ENCODE results near the gene PHOSPHO2. TPM values are rescaled to one million over a fixed set of nuclear protein-coding genes. Genes with fewer than 3 reads are reported as not detected.

Gene PHOSPHO2
- polyA plus RNA-seq, 1 donor (not counting 4 experiments of a cell fraction or from before 2014, with no cell fraction given): 2.9 TPM

DNA sequence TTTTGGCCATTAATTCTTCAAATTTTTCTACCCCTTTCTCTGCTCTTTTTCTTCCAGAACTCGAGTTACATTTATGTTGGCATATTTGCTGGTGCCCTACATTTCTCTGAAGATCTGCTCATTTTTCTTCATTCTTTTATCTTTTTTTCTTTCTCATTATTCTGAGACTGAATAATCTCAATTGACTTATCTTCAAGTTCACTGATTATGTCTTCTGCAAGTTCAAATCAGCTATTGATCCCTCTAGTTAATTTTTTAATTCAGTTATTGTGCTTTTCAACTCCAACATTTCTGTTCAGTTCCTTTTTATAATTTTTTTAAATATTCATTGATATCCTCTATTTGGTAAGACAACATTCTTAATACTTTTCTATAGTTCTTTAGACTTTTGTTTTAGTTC lies 3.3 kb upstream of the PHOSPHO2 start:
- Histone ChIP-seq H4K20me1 (ENCODE audit: control insufficient read depth, extremely low read depth, insufficient read depth, low read length) (no peaks in the 10 kb centered on the region), H3K36me3 (ENCODE audit: control insufficient read depth in 2 of 2, extremely low read depth in 1 of 2, insufficient read depth in 2 of 2, low read length in 2 of 2) (no peaks in the 10 kb centered on the region), H3K27ac (ENCODE audit: control insufficient read depth, insufficient read depth, low read length) (no peak overlapping the region), H3K4me1 (ENCODE audit: control insufficient read depth, extremely low read depth, insufficient read depth, low read length) (peaks cover 4% of the 10 kb centered on the region), H3K27me3 (ENCODE audit: control insufficient read depth, extremely low read depth, insufficient read depth, low read length) (no peaks in the 10 kb centered on the region), H3K9me3 (ENCODE audit: control insufficient read depth, low read depth, low read length) (no peaks in the 10 kb centered on the region), H3K9me1 (ENCODE audit: control insufficient read depth, extremely low read depth, insufficient read depth, low read length) (no peaks in the 10 kb centered on the region), H3K9ac (ENCODE audit: control insufficient read depth, extremely low read depth, insufficient read depth, low read length) (no peak overlapping the region), H3K4me3 (ENCODE audit: control insufficient read depth in 2 of 3, extremely low read depth in 1 of 3, insufficient read depth in 2 of 3, low read depth in 1 of 3, low read length in 3 of 3) (no peak overlapping the region), H3K79me2 (ENCODE audit: control insufficient read depth, insufficient read depth, low read length) (no peaks in the 10 kb centered on the region), H3K4me2 (ENCODE audit: control insufficient read depth, extremely low read depth, insufficient read depth, low read depth, low read length) (no peak overlapping the region), H2AFZ (ENCODE audit: control insufficient read depth, low read length) (no peak overlapping the region)
- no peak for TF ChIP-seq EZH2 (IDR thresholded peaks at IDR 0.05; ENCODE audit: low read length)
- TF ChIP-seq, protein P1, sequence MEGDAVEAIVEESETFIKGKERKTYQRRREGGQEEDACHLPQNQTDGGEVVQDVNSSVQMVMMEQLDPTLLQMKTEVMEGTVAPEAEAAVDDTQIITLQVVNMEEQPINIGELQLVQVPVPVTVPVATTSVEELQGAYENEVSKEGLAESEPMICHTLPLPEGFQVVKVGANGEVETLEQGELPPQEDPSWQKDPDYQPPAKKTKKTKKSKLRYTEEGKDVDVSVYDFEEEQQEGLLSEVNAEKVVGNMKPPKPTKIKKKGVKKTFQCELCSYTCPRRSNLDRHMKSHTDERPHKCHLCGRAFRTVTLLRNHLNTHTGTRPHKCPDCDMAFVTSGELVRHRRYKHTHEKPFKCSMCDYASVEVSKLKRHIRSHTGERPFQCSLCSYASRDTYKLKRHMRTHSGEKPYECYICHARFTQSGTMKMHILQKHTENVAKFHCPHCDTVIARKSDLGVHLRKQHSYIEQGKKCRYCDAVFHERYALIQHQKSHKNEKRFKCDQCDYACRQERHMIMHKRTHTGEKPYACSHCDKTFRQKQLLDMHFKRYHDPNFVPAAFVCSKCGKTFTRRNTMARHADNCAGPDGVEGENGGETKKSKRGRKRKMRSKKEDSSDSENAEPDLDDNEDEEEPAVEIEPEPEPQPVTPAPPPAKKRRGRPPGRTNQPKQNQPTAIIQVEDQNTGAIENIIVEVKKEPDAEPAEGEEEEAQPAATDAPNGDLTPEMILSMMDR (optimal IDR thresholded peaks at IDR 0.05 in 1 of 3, IDR thresholded peaks at IDR 0.05 in 1 of 3, conservative IDR thresholded peaks at IDR 0.05 in 1 of 3; ENCODE audit: extremely low read depth in 1 of 3, insufficient read depth in 2 of 3, low read length in 3 of 3): no peak
- no peak for DNase-seq (ENCODE audit: low read depth, low spot score)
- no peak for FAIRE-seq
- dilution Hi-C loops (cut with MboI; ENCODE audit: extremely low pct_ligation_motif_present, low sequenced_read_pairs): no loop called here

GRCh38 chr2:169692718-169693117 lies 1.6 kb upstream of the PHOSPHO2 start:
- TF ChIP-seq EZH2 (IDR thresholded peaks at IDR 0.05; ENCODE audit: low read length): no peak
- TF ChIP-seq, protein P1 (optimal IDR thresholded peaks at IDR 0.05 in 1 of 3, IDR thresholded peaks at IDR 0.05 in 1 of 3, conservative IDR thresholded peaks at IDR 0.05 in 1 of 3; ENCODE audit: extremely low read depth in 1 of 3, insufficient read depth in 2 of 3, low read length in 3 of 3): no peak
- no peak overlapping the region for H3K4me2 ChIP-seq (ENCODE audit: control insufficient read depth, extremely low read depth, insufficient read depth, low read depth, low read length)
- peaks cover 4% of the 10 kb centered on the region for H3K4me1 ChIP-seq (ENCODE audit: control insufficient read depth, extremely low read depth, insufficient read depth, low read length)
- no peak overlapping the region for H2AFZ ChIP-seq (ENCODE audit: control insufficient read depth, low read length)
- H3K36me3 ChIP-seq (ENCODE audit: control insufficient read depth in 2 of 2, extremely low read depth in 1 of 2, insufficient read depth in 2 of 2, low read length in 2 of 2): no peaks in the 10 kb centered on the region
- no peak overlapping the region for H3K27ac ChIP-seq (ENCODE audit: control insufficient read depth, insufficient read depth, low read length)
- H4K20me1 ChIP-seq (ENCODE audit: control insufficient read depth, extremely low read depth, insufficient read depth, low read length): no peaks in the 10 kb centered on the region
- no peak for FAIRE-seq
- H3K9ac ChIP-seq (ENCODE audit: control insufficient read depth, extremely low read depth, insufficient read depth, low read length): no peak overlapping the region
- no peaks in the 10 kb centered on the region for H3K9me3 ChIP-seq (ENCODE audit: control insufficient read depth, low read depth, low read length)
- H3K27me3 ChIP-seq (ENCODE audit: control insufficient read depth, extremely low read depth, insufficient read depth, low read length): no peaks in the 10 kb centered on the region
- dilution Hi-C loops (cut with MboI; ENCODE audit: extremely low pct_ligation_motif_present, low sequenced_read_pairs): no loop called here
- H3K79me2 ChIP-seq (ENCODE audit: control insufficient read depth, insufficient read depth, low read length): no peaks in the 10 kb centered on the region
- no peak overlapping the region for H3K4me3 ChIP-seq (ENCODE audit: control insufficient read depth in 2 of 3, extremely low read depth in 1 of 3, insufficient read depth in 2 of 3, low read depth in 1 of 3, low read length in 3 of 3)
- no peaks in the 10 kb centered on the region for H3K9me1 ChIP-seq (ENCODE audit: control insufficient read depth, extremely low read depth, insufficient read depth, low read length)
- DNase-seq (ENCODE audit: low read depth, low spot score): no peak
